ENCODE measurements around the gene RPL19.

DNA sequence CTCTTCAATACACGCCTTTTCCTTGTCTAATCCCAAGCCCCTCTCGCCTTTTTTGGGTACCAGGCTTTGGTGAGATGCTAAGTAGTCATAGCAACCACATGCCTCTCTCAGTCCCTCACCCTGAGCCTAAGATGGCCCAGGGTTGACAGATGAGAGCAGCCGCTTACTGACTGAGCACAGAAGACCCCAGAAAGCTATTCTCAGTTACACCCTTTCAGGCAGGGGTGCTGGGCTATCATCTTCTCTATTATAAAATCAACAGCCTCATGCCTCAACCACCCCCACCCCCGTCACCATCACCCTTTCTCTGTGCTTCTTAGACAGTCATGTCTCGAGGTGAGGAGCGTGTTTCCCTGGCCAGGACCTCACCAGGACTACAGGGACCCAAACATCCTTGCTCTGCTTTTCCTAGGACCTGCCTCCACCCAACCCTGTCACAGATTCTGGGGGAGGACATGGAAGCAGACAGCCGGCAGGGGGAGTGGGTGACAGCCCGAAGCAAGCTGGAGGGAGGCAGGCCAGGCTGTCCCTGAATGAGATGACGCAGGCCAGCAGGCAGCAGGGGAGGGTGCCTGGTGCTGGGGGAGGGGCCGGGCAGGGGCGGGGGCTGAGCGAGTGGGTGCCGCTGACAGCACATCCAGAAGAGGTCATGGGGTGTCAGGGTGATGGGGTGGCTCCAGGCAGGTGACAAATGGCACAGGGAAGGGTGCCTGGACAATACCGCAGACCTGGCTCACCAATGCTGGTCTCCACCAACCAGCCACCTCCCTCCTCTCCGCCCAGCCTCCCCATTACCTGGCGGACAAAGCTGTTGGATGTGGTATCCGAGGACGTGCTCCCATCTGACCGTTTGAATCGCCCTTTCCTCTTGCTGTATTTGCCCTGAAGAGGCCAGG lies 5.7 kb upstream of the RPL19 start:
- TF ChIP-seq CTCF (IDR thresholded peaks at IDR 0.05; ENCODE audit: low read depth, low read length) (0 out of 2 replicates have a peak, but pooled peaks have one; percentile 13), EZH2phosphoT487 (IDR thresholded peaks at IDR 0.05; ENCODE audit: low read depth) (no peak)
